Activated CD8-positive, alpha-beta memory T cell treated with anti-CD3 and anti-CD28 coated beads for 4 hours (primary cell): ENCODE results near the gene RAB27B.

ENCODE experiments used
- DNase-seq, 2 donors: peaks; one replicate each; pipeline ENCODE4 v3.0.0-alpha.2; 2020; ENCODE audit warnings: low read depth in 2 of 2

Gene RAB27B

GRCh38 chr18:54867131-54867530 is 38.9 kb downstream of the RAB27B start:
- no peak for DNase-seq

- no peak for DNase-seq
Measured at GRCh38 chr18:54871231-54871630, 43.0 kb downstream of the RAB27B start.

DNA sequence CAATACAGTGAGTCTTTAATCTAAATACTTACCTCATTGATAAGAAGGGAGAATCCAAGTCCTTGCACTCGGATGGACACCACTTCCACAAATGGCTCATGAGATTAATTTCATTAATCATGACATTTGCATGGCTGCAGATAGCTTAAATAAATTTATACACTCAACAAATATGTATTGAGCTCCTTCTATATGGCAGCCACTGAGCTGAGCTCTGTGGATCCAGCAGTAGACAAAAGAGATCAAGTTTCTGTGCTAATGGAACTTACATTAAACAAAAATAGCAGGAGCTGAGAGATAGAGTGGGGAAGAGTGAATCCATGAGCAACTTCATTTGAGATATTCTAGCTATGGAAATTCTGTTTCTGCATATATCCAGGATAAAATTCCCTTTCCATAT is 44.4 kb downstream of the RAB27B start:
- no peak for DNase-seq

DNA sequence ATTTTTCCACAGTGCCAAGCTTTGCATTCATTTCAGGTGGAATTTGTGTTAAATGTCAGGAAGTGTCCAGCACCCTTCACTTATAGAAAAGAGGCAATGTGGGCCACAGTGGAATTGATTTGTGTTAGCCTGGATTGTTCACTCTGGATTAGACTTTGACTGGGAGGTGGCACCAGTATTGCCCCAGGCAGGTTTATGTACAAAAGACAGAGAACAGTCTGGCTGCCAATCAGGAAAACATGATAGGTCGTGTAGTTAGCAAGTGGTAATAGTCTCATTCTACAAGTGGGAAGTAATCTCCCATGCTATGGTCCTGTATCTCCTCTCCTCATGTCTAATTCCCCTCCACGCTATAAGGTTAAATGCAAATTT is 45.6 kb downstream of the RAB27B start:
- DNase-seq: no peak

GRCh38 chr18:54875063-54875462 is 46.8 kb downstream of the RAB27B start:
- no peak for DNase-seq

GRCh38 chr18:54877076-54877475 is 48.8 kb downstream of the RAB27B start:
- no peak for DNase-seq

- no peak for DNase-seq
Measured at GRCh38 chr18:54878159-54878622, 49.9 kb downstream of the RAB27B start.

DNA sequence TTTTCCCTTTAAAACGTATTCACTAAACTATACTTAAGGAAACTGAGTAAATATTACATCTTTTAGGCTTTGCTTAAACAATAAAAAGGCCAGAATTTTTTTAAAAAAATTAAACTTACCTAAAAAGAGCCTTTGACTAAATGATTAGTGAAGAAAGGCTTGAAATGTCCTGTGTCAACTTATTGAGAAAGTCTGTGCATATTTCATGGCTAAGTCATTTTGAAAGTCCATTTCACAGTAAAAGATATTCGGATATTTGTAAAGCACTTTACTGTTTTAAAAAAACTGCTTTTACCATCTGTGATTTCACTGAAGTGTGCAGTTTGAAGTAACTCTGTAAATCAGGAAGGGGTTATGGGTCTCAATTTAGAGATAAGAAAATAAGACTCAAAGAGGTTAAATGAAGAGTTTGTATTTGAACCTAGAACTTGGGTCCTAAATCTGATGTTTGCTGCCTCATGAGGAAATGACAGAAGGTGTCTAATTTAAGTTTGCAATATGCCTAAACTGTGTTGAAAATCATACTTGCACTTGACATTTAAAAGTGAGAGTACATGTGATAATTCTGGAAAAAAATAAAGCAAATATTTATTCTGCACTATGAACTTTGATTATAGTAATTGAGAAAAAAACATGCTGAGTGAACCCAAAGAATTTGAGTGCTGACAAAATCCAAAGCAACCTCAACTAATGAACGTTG is 50.5 kb downstream of the RAB27B start:
- no peak for DNase-seq

DNA sequence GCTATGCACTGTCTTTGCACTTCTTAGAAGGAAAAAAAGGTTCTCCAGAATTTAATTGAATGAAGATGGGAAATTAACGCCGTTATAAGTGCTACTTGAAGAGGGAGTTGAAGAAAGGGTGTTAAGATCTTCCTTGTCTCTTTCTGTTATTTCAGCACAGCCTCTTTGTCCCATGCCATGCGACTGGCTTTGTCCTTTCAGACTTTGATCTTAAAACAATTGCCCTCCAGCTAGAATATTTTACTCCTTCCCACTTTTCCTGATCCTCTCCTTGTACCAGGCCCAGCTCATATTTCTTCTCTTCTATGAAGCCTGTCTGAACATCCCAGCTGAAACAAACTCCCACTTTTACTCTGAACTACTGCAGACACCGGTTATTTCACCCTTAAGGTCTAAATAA is 51.4 kb downstream of the RAB27B start:
- DNase-seq: no peak

DNA sequence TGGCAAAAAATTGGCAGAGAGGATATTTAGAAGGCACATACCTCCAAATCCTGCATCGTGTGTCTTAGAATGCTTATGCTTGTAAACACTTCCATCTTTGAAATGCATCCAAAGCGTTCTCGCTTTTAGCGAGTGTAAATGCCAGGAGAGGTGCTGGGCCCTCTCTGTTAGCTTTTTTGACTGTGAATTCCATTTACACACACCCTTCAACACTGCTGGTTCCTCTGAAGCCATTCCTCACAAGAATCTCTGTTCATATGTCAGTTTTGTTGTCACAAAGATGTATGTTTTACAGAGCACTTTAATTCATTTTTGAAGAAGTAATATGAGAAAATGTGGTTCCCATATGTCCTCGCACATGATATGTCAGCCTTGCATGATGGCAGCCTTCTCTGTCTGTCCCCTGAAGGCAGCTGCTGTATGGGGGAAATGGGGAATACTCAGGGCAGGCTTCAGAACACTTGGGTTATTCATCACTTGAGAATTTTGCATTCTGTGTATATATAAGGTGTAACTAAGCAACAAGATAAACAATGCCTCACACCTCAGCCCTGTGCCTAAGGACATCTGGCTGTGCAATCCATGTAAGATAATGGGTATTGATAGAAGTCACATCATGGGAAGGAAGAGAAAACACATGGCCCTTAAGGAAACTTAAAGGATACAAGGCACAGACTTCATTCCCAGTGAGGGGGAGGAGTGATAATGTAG is 52.3 kb downstream of the RAB27B start:
- DNase-seq: no peak

GRCh38 chr18:54881229-54881768 is 53.0 kb downstream of the RAB27B start:
- DNase-seq: no peak

GRCh38 chr18:54882318-54882717 is 54.0 kb downstream of the RAB27B start:
- DNase-seq: no peak

DNA sequence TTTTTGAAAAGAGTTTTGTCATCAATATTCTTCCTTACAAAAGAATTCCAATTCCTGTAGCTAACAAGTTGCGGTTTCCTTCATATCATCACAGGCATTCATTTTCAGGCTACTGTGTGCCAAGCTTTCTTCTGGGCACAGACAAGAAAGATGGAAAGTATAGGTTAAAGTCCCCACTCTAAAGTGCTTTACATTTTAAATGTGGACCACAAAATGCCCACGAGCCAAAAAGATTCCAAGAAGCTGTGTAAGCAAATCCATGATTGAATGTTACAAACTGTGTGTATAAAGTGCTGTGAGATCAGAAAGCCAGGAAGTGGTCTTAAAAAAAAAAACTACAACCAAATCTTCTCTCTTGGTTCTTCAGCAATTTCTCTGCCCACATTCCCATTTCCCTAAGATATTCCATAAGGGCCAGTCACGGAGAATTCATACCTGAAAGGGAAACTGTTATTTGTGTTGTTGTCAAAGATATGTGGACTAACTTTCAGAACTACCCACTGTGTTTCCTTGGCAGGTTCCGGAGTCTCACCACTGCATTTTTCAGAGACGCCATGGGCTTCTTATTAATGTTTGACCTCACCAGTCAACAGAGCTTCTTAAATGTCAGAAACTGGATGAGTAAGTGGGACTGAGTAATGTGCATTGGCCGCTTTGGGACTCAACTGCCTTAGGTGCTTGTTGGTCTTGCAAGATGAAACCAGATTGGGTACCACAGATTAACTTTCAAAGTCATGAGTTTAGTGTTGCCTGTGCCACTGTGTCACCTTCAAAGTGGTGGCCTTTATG is 55.7 kb downstream of the RAB27B start:
- no peak for DNase-seq

GRCh38 chr18:54888378-54888777 is 60.1 kb downstream of the RAB27B start:
- no peak for DNase-seq

DNA sequence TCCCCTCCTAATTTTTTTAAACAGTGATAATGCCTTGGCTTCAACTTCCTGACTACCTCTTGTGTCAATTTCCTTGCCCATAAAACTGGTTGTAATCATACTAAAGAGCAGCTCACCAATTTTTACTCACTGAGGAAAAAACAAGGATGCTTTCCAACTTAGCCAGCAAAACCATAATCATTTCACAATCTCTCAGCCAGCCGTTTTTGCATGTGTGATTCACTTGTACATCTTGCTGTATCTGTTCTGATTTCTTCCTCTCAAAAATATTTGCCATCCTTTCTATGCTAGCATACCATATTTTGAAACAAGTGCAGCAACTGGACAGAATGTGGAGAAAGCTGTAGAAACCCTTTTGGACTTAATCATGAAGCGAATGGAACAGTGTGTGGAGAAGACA is 60.7 kb downstream of the RAB27B start:
- DNase-seq: no peak

DNA sequence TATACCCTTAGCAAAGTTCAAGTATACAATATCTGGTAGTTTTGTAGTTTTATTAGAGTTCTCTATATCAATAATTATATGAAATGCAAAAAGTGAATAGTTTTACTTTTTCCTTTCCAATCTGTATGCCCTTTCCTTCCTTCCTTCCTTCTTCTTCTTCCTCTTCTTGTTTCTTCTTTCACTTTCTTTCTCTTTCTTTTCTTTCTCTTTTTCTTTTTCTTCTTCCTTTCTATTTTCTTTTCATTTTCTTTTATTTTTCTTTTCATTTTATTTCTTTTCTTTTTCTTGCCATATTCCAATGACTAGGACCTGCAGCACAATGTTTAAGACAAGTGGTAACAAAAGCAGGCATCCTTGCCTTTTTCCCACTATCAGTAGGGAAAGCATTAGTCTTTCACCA is 71.2 kb downstream of the RAB27B start:
- no peak for DNase-seq

GRCh38 chr18:54900290-54900689 is 72.0 kb downstream of the RAB27B start:
- no peak for DNase-seq

- DNase-seq: no peak
Measured at GRCh38 chr18:54904581-54904980, 76.3 kb downstream of the RAB27B start.

- DNase-seq: no peak
Measured at GRCh38 chr18:54905629-54906028, 77.4 kb downstream of the RAB27B start.

GRCh38 chr18:54906331-54907185 is 78.3 kb downstream of the RAB27B start:
- no peak for DNase-seq

DNA sequence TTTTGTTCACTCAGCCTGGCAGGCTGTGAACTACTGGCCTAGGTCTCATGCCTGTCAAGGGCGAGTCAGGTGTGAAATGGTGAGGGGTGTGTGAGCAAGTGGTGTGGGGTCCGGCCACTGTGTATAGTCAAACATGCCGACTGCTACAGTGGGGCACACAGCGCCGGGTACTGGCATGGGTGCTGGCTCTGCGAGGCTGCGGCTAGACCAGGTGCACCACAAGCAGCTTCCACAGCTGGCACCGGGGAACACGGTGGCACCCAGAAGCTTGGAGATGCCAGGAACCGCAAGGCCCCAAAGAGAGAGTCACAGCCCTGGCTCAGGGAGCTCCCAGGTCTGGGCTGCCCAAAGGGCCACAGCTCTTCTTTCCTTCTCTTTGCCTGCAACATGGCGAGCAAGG is 81.3 kb downstream of the RAB27B start:
- DNase-seq: no peak
